Stimulated activated naive CD4-positive, alpha-beta T cell (primary cell): ENCODE results near the gene NAPB.
A peak's percentile ranks its signal among the peaks of the same experiment; 100 is the strongest.
"Not testable (repeated sequence)": the region's sequence is repeated elsewhere in the genome, so short reads cannot be mapped to it uniquely, and the experiment has no call there.

Source experiments
- DNase-seq, 6 experiments: peaks; one replicate each; lab custom pipeline; 2025; lab: John Stamatoyannopoulos, UW

NAPB gene

DNA sequence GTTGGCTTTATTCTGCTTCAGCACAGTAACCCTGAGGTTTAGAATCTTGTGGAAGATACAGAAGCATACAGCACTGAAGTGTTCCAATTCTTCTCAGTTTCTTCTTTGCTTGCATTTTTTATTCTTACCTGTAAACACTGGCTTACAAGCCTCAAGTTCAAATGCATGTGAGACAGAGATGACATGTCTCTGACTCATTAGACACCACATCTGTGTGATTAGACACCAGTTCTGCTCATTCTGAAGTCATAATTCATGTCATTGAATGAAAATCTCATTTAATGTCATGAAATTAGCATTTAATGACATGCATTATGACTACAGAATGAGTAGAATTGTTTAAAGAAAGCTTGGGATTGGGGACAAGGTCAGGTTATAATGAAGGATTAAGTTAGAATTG is 53.5 kb downstream of the NAPB start:
- no peak for DNase-seq

DNA sequence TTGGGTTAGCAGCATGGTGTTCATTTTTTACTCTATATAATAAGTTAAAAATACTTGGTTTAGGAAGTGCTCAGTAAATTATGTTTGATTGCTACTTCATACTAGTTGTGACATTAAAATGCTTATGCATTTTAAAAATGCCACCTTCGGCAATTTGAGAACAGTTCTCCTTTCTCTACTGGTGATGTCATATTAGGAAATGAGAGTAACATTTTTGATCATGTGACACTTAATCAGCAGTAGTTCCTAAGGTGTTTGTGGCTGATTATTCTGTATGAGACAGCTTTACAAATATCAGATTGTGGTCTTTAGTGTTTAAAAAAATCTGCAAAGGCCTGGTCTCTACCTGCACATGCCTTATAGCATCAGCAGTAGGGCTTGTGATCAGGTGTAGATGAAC is 54.9 kb downstream of the NAPB start:
- no peak for DNase-seq

DNA sequence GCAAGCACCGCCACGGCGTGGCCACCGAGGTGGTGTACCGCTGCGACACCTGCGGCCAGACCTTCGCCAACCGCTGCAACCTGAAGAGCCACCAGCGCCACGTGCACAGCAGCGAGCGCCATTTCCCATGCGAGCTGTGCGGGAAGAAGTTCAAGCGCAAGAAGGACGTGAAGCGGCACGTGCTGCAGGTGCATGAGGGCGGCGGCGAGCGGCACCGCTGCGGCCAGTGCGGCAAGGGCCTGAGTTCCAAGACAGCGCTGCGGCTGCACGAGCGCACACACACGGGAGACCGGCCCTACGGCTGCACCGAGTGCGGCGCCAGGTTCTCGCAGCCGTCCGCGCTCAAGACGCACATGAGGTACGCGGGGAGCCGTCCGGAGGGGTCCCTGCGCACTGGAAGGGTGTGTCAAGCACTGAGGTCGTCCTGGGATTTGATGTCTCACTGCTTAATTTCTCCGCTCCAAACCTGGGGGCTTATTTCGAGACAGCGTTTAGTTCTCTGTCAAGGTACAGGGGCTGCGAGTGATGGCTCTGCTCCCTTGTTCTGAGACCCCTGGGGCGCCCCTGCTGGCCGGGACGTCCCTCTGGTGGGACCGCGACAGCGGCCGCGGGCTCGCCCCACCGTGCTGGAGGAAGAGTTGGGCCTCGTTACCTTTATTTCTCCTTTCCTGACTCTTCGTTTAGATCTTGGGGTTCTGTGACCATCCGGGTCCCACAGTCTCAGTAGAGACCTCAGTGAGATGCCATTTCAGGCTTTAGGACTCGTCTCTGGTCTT is 55.7 kb downstream of the NAPB start:
- no peak for DNase-seq

DNA sequence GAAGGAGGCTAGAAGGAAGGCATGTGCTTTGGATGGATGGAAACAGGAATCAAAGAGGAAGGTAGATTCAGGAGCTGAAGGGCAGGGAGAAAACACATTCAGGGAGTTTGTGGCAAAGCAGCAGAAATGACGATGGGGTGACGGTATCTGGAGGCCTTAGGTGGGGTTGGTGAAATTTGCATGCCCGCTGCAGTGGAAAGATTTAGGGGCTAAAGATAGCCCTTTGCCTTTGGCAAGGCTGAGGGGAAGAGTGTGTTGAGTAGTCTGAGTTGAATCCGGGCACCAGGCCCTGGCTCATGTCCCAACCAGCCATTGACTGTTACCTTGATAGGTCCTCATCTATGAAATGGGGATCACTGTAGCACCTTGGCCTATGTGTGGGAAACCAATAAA is 58.0 kb downstream of the NAPB start:
- DNase-seq = no peak

DNA sequence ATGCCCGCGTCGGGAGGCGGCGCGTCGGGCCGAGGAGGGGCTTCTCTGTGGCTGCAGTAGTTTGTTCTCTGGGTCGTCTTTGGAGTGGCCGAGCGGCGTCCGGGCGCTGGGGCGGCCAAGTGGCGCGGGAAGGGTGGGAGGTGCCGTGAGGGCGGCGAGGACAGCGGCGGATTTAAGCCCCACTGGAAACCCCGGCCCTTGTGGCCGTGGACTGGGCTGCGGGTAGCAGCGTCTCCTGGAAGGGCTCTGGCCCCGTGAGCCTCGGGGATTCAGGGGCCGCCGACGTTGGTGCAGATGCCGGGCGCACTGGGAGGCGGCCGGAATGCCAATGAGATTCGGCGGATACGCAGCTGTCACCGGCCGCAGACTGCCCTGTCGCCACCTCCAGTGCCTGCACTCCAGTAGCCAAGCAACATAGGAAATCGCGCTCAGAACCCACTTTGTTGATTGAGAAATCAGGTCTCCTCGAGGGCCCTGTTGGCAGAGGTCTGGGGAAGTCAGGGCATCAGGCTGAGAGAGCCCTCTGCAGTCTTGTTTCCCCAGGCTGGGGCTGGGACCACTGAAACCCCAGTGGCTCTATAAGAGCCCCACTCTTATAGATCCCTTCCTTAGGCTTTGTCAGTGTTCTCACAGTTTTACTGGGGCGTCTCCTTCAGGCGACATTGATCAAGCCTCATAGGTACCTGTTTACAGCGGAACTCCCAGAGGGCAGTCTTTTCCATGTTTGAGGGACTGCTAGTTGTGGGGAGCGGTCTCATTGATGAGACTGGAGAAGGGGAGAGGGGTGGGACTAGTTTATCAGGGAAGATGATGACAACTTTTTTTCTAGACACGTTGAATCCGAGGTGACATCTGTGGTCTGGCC is 58.7 kb downstream of the NAPB start:
- peak in 3 of 6 experiments; percentile 20 to 54 (median 46) for DNase-seq

DNA sequence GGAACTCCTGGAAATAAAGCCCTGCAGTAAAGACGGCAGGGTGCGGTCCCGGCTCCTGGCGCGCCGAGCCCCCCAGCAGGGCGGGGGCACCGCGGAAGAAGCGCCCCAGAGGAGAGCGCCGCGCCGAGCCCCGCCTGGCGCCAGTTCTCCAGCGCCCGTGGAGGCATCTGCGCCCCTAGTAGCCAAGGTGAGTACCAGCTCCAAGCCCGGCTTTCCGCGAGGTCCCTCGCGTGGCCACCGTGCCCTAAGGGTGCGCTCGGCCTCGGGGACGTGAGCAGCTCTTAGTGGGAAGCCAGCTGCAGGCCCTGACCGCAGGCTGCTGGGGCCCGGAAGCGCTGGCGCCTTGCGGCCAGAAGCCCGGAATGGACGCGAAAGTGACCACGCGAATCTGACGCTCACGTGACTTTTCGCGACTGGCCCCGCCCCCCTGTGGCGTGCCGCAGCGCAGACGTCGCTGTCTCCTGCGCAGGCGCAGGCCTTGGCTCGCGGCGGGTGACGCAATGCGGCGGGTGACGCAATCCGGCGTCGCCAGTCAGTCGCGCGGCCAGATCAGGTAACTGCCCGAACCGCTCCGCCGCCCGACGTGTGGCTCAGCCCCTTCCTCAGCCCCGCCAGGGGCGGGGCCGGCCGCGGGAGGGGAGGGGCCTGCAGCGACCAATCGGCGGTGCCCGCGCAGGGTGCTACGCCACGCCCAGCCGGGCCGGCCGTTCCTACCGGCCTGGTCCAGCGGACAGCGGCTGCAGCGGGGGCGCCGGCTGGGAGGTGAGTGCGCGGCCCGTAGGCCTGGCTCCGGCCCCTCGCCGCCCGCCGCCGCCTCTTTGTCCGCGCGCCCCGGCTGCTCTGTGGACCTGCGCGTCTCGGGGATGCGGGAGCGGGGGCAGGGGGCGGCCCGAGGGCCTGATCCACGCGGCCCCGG is 59.6 kb downstream of the NAPB start, which contains the start of gene GZF1:
Gene GZF1, plus strand, starts transcription at position 707 of the 916 bp plus-strand sequence. CDS start 2,202 bp downstream, outside the sequence.
- peak; percentile 96 to 98 (median 96) for DNase-seq

DNA sequence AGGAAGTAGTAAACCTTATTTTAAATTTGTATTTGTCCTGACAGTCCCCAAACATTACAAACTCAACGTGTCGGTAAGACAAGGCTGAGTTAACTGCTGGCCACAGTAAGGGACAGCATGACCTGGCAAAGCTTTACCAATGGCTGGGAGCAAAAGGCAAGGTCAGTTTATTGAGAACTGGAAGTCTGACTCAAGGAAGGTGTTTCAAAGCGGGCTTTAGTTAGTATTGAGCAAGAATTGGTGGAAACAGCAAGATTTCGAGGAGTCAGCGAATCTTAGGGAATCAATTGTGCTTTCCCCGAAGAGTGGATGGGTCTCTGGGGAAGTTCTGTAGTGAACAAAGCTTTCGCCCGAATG is 60.2 kb downstream of the NAPB start:
- DNase-seq = peak in 1 of 6 experiments; percentile 23

DNA sequence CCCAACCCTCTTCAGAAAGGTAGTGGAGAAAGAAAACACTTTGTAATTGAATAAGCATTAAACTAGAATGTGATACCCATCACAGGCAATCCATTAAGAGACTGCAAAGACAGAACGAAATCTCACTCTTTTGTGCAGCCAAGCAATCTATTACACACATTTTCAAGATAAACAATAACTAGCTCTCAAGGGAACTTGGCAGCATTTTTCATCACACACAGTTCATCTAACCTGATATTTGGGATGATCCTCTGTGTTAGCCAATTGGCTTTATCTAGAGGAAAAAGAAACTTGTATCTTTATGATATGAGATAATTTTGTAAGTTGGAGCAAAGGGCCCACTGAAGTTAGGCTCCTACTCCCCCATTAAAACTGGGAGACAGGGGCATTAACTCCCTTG is 60.8 kb downstream of the NAPB start:
- DNase-seq = no peak

DNA sequence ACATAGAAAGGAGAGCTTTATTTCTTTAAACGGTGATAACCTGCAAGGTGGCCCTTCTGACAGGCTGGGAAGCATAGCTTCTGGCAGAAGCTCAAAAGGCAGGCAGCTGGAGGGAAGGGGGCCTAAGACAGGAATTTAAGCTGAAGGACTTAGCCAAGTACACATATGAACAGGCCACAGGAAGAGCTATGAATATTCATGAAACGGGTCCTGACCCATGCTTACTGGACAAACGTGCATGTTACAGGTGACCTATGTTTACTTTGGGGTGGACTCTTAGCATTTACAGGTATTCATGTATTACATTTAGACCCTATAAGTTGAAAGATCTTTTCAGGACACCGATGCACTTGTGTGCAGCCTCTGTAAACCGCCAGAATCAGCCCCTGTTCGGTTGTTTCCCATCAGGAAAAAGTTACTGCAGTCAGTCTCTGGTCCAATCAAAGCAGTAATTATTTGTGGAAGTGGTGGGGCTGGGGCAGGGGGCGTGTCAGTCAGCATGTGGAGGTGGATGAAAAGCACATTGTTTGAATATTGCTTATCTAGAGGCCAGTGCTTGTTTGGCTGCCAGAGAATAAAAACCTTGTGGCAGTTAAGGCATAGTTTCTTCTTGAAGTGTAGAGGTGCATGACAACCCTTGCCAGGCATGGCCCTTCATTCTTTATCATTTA is 62.2 kb downstream of the NAPB start:
- no peak for DNase-seq

DNA sequence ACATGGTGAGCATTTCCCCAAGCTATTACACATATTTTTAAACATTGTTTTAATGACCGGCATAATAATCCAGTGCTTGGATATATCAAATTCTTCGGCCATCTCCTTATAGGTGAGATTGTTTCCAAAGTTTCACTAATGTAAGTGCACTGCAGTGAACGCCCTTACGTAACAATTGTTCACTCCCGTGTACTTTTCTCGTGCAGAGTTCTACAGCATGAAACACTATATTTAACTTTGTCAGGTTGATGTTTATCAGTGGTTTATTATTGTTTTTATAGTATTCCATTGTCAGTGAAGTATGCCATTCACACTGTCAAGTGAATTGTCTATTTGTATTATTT is 62.8 kb downstream of the NAPB start:
- DNase-seq = no peak

DNA sequence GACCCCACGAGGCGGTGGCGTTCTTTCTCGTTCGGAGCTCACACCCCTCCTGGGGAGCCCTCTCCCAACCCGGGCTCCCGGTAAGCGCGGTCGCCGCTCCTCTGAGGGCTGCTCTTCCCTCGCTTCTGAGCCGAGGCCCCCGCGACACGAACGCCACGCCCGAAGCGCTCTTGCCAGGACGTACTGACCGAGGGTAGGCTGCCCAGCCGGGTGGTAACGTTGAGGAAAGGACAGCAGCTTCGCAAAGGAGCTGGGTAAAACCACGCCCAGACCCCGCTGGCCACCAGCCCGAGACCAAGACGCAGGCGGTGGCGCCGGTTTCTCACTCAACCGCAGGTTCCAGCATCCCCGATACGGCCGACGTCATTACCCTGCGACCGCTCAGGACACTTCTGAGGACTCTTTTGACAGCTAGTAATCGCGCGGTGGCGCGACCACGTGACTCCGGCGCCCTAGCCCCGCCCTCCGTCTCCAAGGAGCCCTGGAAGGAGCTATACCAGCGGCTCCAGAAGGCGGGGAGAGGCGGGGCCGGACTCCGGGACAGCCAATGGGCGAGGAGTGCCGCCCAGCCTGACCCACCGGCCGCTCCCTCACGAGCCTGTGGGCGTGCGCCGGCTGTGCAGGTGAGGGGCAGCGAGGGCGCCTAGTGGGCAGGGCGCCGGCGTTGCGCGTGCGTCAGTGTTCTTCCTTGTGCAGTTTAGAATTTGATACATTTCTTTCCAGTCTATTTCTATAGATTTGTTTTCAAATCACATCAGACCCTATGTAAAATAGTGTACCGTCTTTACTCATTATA is 63.3 kb downstream of the NAPB start:
- DNase-seq = peak; percentile 96 to 100 (median 98)

DNA sequence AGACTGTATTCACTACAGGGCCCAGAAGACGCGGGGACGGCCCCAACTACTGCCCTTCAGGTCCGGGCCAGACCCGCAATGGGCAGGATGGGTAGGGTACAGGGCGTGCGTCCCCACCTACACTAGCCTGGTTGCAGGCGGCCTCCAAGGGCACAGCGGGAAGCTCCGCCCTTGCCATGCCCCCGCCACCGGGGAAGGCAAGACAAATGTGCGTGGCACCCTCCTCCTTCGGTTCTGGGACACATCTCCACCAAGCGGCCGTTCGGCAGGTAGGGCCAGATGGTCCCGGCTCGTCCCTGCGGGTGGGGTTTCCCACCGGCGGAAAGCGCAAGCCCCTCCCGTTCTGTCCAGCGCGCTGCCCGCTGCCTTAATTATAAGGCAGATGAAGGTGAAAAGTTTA is 65.1 kb downstream of the NAPB start:
- no peak for DNase-seq

DNA sequence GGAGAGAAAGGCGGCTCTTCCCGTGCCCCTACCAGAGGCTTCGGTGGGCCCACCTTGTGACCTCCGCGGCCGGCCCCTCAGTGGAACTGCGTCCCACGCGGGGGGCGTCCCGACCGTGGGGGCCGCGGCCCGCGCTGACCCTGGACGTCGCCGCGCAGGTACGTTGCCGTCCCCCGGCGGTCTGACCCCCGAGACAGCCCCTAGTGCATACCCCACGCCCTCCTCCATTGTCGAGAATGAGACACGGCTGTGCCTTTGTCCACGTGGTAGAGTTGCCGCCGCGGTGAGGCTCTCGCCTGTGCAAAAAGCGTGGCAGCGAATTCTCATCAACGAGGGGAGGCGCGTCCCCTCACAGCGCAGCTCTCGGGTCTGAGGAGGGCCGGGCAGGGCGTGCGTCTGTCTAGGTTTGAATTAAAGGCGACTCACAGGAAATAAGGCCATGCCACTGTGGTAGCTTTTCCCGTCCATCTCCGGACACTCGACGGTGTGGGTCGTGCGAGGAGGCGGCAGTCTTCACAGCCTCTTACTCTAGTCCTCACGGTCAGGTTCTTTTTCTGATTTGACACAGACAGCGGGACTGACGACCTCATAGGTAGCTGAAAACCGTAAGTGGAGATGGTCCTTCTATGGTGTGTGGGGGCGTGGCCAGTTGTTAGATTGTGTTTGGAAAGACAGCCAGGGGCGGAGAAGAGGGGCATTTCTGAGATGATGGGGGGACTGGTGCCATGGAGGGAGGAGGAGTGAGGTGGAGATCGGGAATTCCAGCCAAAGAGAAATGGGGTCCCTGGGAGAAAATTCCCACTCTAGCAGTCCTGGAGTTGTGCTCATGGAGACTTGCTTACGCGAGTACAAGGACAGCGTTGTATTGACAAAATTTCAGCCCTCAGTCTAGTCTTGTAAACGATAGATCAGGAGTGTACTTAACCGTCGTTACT is 70.1 kb downstream of the NAPB start:
- DNase-seq = peak; percentile 21 to 75 (median 56)

DNA sequence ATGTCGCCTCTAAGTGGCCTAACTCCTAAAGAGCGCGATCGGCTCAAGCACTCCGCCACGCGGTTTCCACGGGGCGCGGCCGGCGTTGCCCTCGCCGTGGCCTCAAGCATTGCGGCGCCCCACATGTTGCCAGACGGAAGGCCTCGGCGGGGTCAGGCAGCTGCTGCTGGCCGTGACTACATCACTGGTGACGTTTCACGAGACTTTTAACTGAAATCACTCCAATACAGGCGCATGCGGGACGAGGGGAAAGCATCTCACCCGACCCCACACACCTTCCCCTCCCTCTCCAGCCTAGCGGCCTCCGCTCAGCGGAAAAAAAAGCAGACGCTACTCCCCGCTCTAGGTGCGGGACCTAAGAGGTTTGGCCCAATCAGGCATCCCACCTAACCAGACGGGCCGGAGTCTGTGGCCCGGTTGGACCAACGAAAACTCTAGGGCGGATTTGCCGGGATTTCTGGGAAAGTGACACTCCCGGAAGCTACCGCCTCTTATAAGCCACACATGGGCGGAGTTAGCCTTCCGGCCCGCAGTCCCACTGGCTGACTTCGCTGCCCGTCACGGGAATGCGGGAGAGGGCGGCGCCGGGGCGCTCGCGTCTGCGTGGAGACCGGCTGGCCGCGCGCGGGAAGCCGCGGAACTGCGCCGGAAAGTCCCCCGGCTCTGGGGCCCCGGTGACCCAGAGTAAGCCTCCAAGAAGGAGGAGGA is 70.9 kb downstream of the NAPB start, which contains the start of gene NXT1:
Gene NXT1, plus strand, starts transcription at position 596 of the 708 bp plus-strand sequence. CDS start 3,251 bp downstream, outside the sequence.
- DNase-seq = peak; percentile 90 to 98 (median 94)

DNA sequence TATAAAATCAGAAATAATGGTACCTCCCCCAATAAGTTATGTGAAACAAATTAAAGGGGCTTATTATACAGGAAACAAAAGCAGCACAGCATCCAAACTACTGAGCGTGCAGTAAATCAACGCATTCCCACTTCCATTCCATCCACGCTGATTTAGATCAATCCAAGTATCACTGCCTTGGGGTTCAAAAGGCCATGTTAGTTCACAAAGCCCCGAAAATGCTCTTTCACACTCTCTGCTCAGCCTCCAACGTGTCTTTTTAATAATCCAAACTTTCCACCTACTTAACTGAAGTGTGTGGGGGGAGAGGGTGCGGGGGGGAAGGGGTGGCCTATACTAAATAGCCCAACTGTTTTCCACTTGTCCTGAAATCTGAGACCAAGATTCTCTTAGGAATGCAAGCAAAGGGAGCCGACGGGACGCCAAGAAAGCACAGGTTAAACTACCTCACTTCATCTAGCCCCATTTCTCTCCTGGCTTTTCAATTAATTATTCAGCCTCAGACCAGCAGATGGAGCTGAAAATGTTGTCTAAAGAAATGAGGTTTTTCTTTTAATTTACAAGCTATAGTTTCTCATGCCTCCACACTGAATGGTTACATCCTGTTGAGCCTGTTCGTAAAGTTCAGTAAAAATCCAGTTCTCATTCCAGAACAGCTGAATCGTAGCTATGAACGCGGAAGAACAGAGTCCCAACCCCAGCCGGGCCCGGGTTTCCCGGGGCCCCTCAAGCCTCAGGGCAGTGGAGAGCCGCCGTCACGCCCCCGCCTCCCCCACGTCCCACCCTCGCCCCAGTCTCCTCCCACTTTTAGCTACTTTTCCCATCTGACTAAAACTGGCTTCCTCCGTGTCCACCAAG is 71.7 kb downstream of the NAPB start:
- DNase-seq = peak in 4 of 6 experiments; percentile 61 to 88 (median 78)

DNA sequence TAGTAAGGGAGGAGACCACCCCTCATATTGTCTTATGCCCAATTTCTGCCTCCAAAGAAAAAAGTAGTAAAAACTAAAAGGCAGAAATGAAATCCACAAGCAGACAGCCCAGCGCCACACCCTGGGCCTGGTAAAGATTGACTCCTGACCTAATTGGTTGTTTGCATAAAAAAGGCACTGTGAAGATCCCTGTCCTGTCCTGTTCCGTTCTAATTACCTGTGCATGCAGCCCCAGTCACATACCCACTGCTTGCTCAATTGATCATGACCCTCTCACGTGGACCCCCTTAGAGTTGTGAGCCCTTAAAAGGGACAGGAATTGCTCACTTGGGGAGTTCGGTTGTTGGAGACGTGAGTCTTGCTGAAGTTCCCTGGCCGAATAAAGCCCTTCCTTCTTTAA is 72.8 kb downstream of the NAPB start:
- DNase-seq = not testable (repeated sequence)

DNA sequence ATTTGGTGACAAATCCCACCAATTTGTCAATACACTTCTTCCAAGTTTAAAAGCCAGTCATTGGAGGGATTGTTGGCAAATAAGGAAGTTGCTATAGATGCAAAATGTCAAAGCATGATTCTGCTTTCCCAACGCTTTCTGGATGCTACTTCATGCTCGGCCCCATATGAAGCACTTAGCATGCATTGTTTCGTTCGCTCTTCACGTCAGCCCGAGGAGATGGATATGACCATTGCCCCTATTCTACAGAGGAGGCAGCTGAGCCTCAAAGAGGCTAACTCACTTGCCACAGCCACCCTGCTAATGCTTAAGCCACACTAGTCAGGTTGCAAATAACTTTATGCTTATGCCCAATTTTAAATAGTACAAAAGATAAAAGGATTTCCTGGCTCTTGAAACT is 73.5 kb downstream of the NAPB start:
- DNase-seq = no peak

DNA sequence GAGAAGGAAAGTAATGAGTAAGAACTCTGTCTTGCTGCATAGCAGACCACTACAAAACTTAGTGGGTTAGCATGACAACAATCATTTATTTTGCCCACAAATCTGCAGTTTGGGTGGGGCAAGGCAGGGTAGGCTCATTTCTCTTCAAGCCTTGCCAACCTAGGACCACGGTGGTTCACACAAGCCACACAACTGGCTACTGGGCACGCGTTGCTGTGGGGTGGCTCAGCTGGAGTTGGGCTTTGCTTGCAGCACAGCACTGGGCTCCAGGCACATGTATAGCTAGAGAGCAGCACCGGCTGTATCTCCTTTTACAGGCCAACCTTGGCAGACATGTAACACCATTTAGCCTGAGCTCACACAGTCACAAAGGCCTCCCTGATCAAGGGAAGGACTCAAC is 75.3 kb downstream of the NAPB start:
- no peak for DNase-seq
